Measurements from ENCODE around the gene BMP8A. TPM values are rescaled to one million over a fixed set of nuclear protein-coding genes. Genes with fewer than 3 reads are reported as not detected.

The BMP8A gene
- polyA plus RNA-seq, 1 donor (not counting 4 experiments of a cell fraction or from before 2014, with no cell fraction given), result not detected

- no peak overlapping the region for H3K27ac ChIP-seq (ENCODE audit: control insufficient read depth, insufficient read depth, low read length)
- DNase-seq (ENCODE audit: low read depth, low spot score) (no peak), FAIRE-seq (no peak)
- no peak overlapping the region for H2AFZ ChIP-seq (ENCODE audit: control insufficient read depth, low read length)
- no peak overlapping the region for H3K4me2 ChIP-seq (ENCODE audit: control insufficient read depth, extremely low read depth, insufficient read depth, low read depth, low read length)
- no peak overlapping the region for H3K9ac ChIP-seq (ENCODE audit: control insufficient read depth, extremely low read depth, insufficient read depth, low read length)
- H3K4me3 ChIP-seq (ENCODE audit: control insufficient read depth in 2 of 3, extremely low read depth in 1 of 3, insufficient read depth in 2 of 3, low read depth in 1 of 3, low read length in 3 of 3), result no peak overlapping the region
- no peaks in the 10 kb centered on the region for H3K4me1 ChIP-seq (ENCODE audit: control insufficient read depth, extremely low read depth, insufficient read depth, low read length)
- dilution Hi-C loops (cut with MboI; ENCODE audit: extremely low pct_ligation_motif_present, low sequenced_read_pairs), result no loop called here
- TF ChIP-seq CTCF (optimal IDR thresholded peaks at IDR 0.05 in 1 of 3, IDR thresholded peaks at IDR 0.05 in 1 of 3, conservative IDR thresholded peaks at IDR 0.05 in 1 of 3; ENCODE audit: extremely low read depth in 1 of 3, insufficient read depth in 2 of 3, low read length in 3 of 3), result no peak
- no peak for TF ChIP-seq EZH2 (IDR thresholded peaks at IDR 0.05; ENCODE audit: low read length)
- H3K9me1 ChIP-seq (ENCODE audit: control insufficient read depth, extremely low read depth, insufficient read depth, low read length), result no peaks in the 10 kb centered on the region
- peaks cover 72 to 84% of the 10 kb centered on the region in 2 experiments for H3K36me3 ChIP-seq (ENCODE audit: control insufficient read depth in 2 of 2, extremely low read depth in 1 of 2, insufficient read depth in 2 of 2, low read length in 2 of 2)
- no peaks in the 10 kb centered on the region for H3K9me3 ChIP-seq (ENCODE audit: control insufficient read depth, low read depth, low read length)
- H3K27me3 ChIP-seq (ENCODE audit: control insufficient read depth, extremely low read depth, insufficient read depth, low read length), result no peaks in the 10 kb centered on the region
- H4K20me1 ChIP-seq (ENCODE audit: control insufficient read depth, extremely low read depth, insufficient read depth, low read length), result peaks cover 38% of the 10 kb centered on the region
- peaks cover 46% of the 10 kb centered on the region for H3K79me2 ChIP-seq (ENCODE audit: control insufficient read depth, insufficient read depth, low read length)
Observed at GRCh38 chr1:39567302-39567701, 75.9 kb downstream of the BMP8A start.

- H3K4me1 ChIP-seq (ENCODE audit: control insufficient read depth, extremely low read depth, insufficient read depth, low read length), result peaks cover 3% of the 10 kb centered on the region
- no peak for TF ChIP-seq EZH2 (IDR thresholded peaks at IDR 0.05; ENCODE audit: low read length)
- no peak for TF ChIP-seq CTCF (optimal IDR thresholded peaks at IDR 0.05 in 1 of 3, IDR thresholded peaks at IDR 0.05 in 1 of 3, conservative IDR thresholded peaks at IDR 0.05 in 1 of 3; ENCODE audit: extremely low read depth in 1 of 3, insufficient read depth in 2 of 3, low read length in 3 of 3)
- no peak for FAIRE-seq
- H3K9me1 ChIP-seq (ENCODE audit: control insufficient read depth, extremely low read depth, insufficient read depth, low read length), result peaks cover 2% of the 10 kb centered on the region
- no peak for DNase-seq (ENCODE audit: low read depth, low spot score)
- H3K9ac ChIP-seq (ENCODE audit: control insufficient read depth, extremely low read depth, insufficient read depth, low read length), result no peak overlapping the region
- no peaks in the 10 kb centered on the region for H3K27me3 ChIP-seq (ENCODE audit: control insufficient read depth, extremely low read depth, insufficient read depth, low read length)
- no peak overlapping the region for H2AFZ ChIP-seq (ENCODE audit: control insufficient read depth, low read length)
- peaks cover 55% of the 10 kb centered on the region for H3K79me2 ChIP-seq (ENCODE audit: control insufficient read depth, insufficient read depth, low read length)
- no peak overlapping the region for H3K4me2 ChIP-seq (ENCODE audit: control insufficient read depth, extremely low read depth, insufficient read depth, low read depth, low read length)
- no peak overlapping the region for H3K4me3 ChIP-seq (ENCODE audit: control insufficient read depth in 2 of 3, extremely low read depth in 1 of 3, insufficient read depth in 2 of 3, low read depth in 1 of 3, low read length in 3 of 3)
- no peak overlapping the region for H3K27ac ChIP-seq (ENCODE audit: control insufficient read depth, insufficient read depth, low read length)
- dilution Hi-C loops (cut with MboI; ENCODE audit: extremely low pct_ligation_motif_present, low sequenced_read_pairs), result no loop called here
- H3K9me3 ChIP-seq (ENCODE audit: control insufficient read depth, low read depth, low read length), result no peaks in the 10 kb centered on the region
- H4K20me1 ChIP-seq (ENCODE audit: control insufficient read depth, extremely low read depth, insufficient read depth, low read length), result peaks cover 45% of the 10 kb centered on the region
- H3K36me3 ChIP-seq (ENCODE audit: control insufficient read depth in 2 of 2, extremely low read depth in 1 of 2, insufficient read depth in 2 of 2, low read length in 2 of 2), result peaks cover 64 to 80% of the 10 kb centered on the region in 2 experiments
Observed at GRCh38 chr1:39568208-39568607, 76.8 kb downstream of the BMP8A start.

Data from keratinocyte (primary cell).